HG02884 (cell line): Measurements from ENCODE around the gene PNPO.

ENCODE experiments used
- ATAC-seq: cut with Tn5 transposase; IDR thresholded peaks from one replicate; pipeline ENCODE4 v1.9.1; 2021; ENCODE audit warnings: mild to moderate bottlenecking, moderate library complexity; ENCODE audit not compliant: unreplicated experiment

PNPO gene

GRCh38 chr17:47994724-47995123, 53.4 kb downstream of the PNPO start:
- no peak for ATAC-seq

GRCh38 chr17:47995241-47995935, 54.0 kb downstream of the PNPO start:
- no peak for ATAC-seq

GRCh38 chr17:47996201-47996600, 54.8 kb downstream of the PNPO start:
- ATAC-seq, result no peak

- no peak for ATAC-seq
Observed at GRCh38 chr17:47997586-47997985, 56.2 kb downstream of the PNPO start.

GRCh38 chr17:47998044-47998443, 56.7 kb downstream of the PNPO start:
- no peak for ATAC-seq
